Measurements from ENCODE around the gene SERPING1.
A peak's percentile ranks its signal among the peaks of the same experiment; 100 is the strongest.

The SERPING1 gene

DNA sequence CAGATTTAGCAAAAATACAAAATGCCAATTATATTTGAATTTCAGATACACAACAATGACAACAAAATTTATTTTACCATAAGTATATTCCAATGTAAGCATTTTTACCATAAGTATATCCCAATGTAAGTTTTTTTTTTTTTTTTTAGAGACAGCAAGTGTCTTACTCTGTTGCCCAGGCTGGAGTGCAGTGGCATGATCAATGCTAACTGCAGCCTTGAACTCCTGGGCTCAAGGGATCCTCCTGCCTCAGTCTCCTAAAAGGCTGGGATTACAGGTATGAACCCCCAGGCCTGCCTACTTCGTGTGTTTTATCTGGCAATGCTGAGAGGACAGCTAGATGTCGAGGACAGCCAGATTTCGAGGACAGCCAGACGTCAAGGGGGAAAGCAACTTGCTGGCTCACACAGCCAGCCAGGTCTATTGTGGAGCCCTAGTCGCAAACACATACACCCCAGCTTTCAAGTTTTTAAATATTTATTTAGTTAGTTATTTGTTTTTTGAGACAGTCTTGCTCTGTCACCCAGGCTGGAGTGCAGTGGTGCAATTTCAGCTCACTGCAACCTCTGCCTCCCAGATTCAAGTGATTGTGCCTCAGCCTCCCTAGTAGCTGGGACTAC is 1.1 kb upstream of the SERPING1 start:
- H3K4me3 ChIP-seq (replicated peaks; ENCODE audit: low read depth, low read length): no peak overlapping the region
- no peak for DNase-seq (ENCODE audit: low read depth)
- TF ChIP-seq, protein P1, sequence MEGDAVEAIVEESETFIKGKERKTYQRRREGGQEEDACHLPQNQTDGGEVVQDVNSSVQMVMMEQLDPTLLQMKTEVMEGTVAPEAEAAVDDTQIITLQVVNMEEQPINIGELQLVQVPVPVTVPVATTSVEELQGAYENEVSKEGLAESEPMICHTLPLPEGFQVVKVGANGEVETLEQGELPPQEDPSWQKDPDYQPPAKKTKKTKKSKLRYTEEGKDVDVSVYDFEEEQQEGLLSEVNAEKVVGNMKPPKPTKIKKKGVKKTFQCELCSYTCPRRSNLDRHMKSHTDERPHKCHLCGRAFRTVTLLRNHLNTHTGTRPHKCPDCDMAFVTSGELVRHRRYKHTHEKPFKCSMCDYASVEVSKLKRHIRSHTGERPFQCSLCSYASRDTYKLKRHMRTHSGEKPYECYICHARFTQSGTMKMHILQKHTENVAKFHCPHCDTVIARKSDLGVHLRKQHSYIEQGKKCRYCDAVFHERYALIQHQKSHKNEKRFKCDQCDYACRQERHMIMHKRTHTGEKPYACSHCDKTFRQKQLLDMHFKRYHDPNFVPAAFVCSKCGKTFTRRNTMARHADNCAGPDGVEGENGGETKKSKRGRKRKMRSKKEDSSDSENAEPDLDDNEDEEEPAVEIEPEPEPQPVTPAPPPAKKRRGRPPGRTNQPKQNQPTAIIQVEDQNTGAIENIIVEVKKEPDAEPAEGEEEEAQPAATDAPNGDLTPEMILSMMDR (IDR thresholded peaks at IDR 0.05; ENCODE audit: low read length, missing control alignments): no peak

DNA sequence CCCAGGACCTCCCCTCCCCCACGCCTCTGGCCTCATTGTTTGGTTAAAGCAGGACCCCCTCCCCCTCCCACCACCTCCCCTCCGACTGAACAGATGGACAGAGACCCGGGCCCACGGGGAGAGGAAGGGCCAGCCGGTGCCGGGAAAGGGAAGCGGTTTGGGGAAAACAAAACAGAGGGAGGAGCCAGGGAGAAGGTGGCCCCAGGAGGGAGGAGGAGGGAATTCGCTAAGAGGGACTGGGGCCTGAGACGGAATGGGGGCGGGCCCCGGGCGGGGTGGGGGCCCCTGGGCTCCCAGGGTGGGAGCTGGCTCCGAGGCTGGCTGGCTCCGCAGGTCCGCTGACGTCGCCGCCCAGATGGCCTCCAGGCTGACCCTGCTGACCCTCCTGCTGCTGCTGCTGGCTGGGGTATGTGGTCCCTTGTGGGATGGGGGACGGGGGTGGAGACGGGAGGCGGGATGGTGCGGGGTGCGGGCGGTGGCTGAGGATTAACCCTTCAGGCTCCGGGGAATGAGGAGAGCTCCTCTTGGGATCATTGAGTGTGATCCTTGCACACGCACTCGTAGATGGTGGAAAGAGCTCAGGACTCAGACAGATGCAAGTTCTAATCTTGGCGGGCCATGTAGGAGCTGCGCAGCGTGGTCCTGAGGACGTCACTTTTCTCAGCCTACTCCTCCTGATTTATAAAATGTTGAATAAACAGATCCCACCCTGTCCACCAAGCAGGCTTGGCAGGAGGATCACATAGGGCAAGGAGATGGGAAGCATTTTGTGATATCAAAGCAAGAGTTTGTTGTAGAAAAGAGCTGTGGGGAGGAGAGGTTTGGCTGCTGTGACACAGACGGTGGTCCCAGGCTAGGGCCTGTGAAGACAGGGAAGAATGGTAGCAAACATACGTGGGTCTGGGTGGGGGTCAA is 688 bp downstream of the SERPING1 start:
- peak; percentile 76 for DNase-seq (ENCODE audit: low read depth)
- TF ChIP-seq, protein P1 (IDR thresholded peaks at IDR 0.05; ENCODE audit: low read length, missing control alignments): no peak
- peak overlapping the region; percentile 68 for H3K4me3 ChIP-seq (replicated peaks; ENCODE audit: low read depth, low read length)

- peak overlapping the region; percentile 68 for H3K4me3 ChIP-seq (replicated peaks; ENCODE audit: low read depth, low read length)
- DNase-seq (ENCODE audit: low read depth): peak; percentile 53
- TF ChIP-seq, protein P1 (IDR thresholded peaks at IDR 0.05; ENCODE audit: low read length, missing control alignments): no peak
Observed at GRCh38 chr11:57598831-57599155, 1.3 kb downstream of the SERPING1 start.

GRCh38 chr11:57599381-57599780 is 1.9 kb downstream of the SERPING1 start:
- DNase-seq (ENCODE audit: low read depth): peak; percentile 9
- TF ChIP-seq, protein P1 (IDR thresholded peaks at IDR 0.05; ENCODE audit: low read length, missing control alignments): no peak
- peak overlapping the region; percentile 68 for H3K4me3 ChIP-seq (replicated peaks; ENCODE audit: low read depth, low read length)

DNA sequence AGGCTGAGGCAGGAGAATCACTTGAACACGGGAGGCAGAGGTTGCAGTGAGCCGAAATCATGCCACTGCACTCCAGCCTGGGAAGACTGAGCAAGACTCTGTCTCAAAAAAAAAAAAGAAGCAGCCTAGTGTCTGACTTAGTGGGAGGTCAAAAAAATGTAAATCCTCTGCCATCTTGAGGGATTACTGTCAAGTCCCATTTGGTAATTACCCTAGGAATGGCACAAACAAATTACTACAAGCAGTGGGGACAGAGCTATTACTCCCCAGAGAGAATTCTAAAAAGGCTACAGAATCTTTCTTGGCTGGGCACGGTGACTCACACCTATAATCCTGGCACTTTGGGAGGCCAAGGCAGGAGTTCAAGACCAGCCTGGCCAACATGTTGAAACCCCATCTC is 3.8 kb downstream of the SERPING1 start:
- no peak for DNase-seq (ENCODE audit: low read depth)
- TF ChIP-seq, protein P1 (IDR thresholded peaks at IDR 0.05; ENCODE audit: low read length, missing control alignments): no peak
- no peak overlapping the region for H3K4me3 ChIP-seq (replicated peaks; ENCODE audit: low read depth, low read length)

DNA sequence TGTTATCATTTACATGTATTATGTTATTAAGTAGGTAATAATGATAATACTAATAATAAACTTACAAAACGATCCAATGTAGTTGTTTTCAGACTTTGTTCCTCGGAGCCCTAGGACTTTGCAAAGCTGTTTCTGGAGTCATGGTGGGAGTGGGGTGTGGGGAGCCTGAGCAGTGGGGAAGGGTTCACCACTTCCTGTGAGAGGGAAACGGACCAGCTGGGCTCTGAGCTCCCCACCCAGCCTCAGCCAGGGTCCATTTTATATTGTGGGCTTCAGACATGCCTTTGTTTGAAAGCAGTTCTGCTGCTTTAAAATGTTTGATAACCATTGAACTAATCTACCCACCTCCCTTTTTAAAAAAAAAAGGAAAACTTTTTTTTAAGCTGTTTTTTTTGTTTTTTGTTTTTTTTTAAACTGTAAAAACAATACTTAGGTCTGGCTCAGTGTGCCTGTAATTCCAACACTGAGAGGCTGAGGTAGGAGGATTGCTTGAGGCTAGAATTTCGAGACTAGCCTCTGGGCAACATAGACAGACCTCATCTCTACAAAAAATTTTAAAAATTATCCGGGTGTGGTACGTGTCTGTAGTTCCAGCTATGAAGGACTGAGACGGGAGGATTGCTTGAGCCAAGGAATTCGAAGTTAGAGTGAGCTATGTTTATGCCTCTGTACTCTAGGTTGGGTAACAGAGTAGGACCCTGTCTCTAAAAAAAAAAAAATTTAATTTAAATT is 7.0 kb downstream of the SERPING1 start:
- H3K4me3 ChIP-seq (replicated peaks; ENCODE audit: low read depth, low read length): no peak overlapping the region
- no peak for DNase-seq (ENCODE audit: low read depth)
- TF ChIP-seq, protein P1 (IDR thresholded peaks at IDR 0.05; ENCODE audit: low read length, missing control alignments): no peak
